ENCODE measurements around the gene SETDB1.

The SETDB1 gene

GRCh38 chr1:150931773-150932172, 5.6 kb downstream of the SETDB1 start:
- no peak for DNase-seq (ENCODE audit: low read depth in 2 of 2)

GRCh38 chr1:150944856-150945255, 18.7 kb downstream of the SETDB1 start:
- no peak for DNase-seq (ENCODE audit: low read depth in 2 of 2)

DNA sequence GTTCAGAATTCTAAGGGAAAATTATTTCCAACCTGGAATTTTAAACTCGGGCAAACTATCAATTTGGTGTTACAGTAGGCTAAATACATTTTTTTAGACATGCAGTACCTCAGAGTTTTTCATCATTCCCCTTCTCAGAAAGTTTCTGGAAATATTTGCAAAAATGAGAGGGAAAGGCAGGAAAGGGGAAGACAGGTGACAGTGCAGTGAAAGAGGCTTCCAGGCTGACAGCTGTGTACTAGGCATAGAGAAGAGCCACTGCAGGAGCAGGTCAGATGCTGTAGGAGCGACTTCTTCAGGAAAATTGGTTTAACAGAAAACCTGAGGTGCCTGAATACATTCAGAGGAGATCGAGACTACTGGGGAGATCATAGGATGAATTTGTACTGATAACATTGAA, 28.5 kb downstream of the SETDB1 start:
- DNase-seq (ENCODE audit: low read depth in 2 of 2) = no peak

DNA sequence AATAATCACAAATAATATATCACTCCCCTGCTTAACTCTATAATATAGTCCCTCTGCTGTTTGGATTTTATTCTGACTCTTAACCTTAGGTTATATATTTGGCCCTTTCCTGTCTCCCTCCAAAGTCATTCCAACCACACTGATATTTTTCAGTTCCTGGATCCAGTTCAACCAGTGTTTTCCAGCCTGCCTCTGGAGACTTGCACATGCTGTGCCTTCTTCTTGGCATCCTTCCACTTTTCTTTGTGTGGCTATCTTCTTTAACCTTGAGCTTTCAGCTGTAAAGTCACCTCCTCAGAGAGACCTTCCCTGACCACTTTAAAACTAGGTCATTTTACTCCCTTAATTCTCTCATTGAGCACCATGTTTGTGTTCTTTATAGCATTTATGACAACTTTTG, 29.1 kb downstream of the SETDB1 start:
- DNase-seq (ENCODE audit: low read depth in 2 of 2) = no peak

DNA sequence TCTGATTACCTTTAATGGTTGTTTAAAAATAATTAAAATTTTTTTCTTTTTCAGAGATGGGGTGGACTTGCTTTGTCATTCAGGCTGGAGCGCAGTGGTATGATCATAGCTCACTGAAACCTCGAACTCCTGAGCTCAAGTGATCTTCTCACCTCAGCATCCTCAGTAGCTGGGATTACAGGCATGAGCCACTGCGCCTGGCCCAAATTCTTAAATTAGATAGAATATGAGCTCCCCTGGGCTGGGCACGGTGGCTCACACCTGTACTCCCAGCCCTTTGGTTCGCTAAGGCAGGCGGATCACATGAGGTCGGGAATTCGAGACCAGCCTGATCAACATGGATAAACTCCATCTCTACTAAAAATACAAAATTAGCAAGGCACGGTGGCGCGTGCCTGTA, 31.5 kb downstream of the SETDB1 start:
- no peak for DNase-seq (ENCODE audit: low read depth in 2 of 2)

- no peak for DNase-seq (ENCODE audit: low read depth in 2 of 2)
Observed at GRCh38 chr1:150960646-150961045, 34.5 kb downstream of the SETDB1 start.

GRCh38 chr1:150961756-150962155, 35.6 kb downstream of the SETDB1 start:
- DNase-seq (ENCODE audit: low read depth in 2 of 2) = no peak

DNA sequence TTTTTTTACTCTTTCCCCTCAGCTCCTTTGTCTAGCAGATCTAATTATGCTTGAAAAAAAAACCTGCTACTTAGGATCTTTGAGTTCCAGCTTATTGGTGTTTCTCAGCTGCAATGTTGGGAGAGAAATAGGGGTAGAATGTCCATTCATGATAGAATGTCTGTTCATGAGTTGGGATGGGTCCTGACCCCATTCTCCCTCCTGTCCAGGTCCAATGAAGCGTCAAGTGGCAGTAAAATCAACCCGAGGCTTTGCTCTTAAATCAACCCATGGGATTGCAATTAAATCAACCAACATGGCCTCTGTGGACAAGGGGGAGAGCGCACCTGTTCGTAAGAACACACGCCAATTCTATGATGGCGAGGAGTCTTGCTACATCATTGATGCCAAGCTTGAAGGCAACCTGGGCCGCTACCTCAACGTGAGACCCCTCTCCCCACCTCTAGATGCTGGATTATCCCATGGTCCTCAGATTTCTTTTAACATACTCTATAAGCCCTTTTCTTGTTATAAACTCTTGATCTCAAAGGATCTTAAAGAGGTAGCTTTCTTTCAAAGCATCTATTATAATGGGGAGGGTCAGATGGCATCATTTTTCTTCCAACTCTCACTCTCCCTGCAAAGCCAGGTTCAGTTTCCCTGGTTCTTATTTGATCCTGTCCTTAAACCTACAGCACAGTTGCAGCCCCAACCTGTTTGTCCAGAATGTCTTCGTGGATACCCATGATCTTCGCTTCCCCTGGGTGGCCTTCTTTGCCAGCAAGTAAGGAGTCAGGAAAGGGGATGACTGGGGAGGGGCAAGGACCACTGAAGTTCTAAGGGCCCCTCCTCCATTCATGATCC, 37.4 kb downstream of the SETDB1 start:
- DNase-seq (ENCODE audit: low read depth in 2 of 2) = no peak

- DNase-seq (ENCODE audit: low read depth in 2 of 2) = no peak
Observed at GRCh38 chr1:150964164-150964489, 38.0 kb downstream of the SETDB1 start.

GRCh38 chr1:150965605-150966004, 39.4 kb downstream of the SETDB1 start:
- no peak for DNase-seq (ENCODE audit: low read depth in 2 of 2)

DNA sequence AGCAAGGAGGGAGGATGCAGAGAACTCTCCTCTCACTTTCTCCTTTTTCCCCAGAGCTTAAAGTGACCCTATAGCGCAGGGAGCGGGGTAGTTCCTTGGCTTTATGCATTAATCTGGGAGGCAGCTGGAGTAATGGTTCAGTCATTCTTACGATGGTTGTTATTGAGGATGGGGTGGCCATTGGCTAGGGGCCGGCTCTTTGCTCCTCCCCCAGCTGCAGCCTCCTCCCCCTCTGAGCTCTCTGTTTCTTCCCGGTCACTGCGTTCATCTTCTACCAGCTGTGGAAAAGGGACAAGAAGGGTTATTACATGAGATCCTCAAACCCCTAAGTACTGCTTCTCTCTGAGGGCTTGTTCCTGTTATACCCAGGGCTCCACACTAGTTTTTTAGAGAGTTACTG, 39.8 kb downstream of the SETDB1 start:
- DNase-seq (ENCODE audit: low read depth in 2 of 2) = no peak

DNA sequence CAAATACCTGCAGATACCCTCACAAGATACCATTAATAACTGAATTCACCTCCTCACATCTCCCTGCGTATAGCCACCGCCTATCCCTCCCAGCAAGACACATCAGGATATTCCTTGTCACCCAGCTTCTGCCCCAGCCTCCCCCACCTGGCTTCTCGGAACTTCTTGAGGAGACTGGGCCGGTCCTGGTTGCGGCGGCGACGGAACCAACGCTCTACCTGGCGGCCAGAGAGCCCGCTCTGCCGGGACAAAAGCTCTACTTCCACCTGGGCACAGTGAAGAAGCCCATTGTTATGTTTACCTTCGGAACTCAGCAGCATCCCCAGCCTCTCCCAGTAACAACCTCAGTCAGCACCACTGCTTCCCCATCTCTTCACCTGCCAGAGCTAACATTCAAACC, 41.8 kb downstream of the SETDB1 start:
- no peak for DNase-seq (ENCODE audit: low read depth in 2 of 2)

- no peak for DNase-seq (ENCODE audit: low read depth in 2 of 2)
Observed at GRCh38 chr1:150968491-150968890, 42.3 kb downstream of the SETDB1 start.

- DNase-seq (ENCODE audit: low read depth in 2 of 2) = no peak
Observed at GRCh38 chr1:150969626-150970025, 43.5 kb downstream of the SETDB1 start.

DNA sequence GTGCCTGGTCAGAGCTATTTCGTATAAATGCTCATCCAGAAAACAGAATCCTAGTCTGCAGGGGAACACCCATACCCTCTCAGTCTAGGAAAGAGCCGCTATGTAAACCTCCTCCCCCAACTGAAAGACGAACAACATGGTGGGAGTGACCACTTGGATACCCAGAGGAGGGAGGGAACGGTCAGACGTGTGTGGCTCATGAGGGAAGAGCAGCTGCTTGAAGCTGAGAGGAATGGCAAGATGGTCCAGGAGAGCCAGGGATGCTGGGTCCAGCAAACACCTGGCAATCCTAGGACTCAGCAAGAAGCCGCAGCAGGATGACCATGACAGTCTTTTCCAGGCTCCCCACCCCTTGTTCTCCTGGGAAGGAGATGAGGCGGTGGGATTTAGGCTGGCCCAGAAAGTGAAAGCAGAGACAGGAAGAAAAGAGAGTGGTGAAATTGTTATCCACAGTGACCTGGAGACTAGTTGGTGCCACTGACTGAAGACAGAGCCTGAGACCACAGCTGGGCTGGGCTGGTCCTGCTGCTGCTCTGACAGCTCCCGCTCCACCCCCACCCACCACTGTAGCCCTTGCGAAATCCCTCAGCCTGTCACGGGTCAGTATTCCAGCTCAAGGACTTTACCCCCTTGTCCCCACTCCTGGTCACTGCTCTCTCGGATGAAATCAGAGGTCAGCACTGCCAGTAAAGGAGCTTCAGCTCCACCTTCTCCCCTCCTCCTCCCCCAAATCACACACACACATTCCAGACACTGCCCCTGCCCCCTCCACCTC, 44.8 kb downstream of the SETDB1 start:
- DNase-seq (ENCODE audit: low read depth in 2 of 2) = no peak

- DNase-seq (ENCODE audit: low read depth in 2 of 2) = no peak
Observed at GRCh38 chr1:150971583-150972416, 45.6 kb downstream of the SETDB1 start.

- DNase-seq (ENCODE audit: low read depth in 2 of 2) = no peak
Observed at GRCh38 chr1:150972417-150972940, 46.3 kb downstream of the SETDB1 start.

DNA sequence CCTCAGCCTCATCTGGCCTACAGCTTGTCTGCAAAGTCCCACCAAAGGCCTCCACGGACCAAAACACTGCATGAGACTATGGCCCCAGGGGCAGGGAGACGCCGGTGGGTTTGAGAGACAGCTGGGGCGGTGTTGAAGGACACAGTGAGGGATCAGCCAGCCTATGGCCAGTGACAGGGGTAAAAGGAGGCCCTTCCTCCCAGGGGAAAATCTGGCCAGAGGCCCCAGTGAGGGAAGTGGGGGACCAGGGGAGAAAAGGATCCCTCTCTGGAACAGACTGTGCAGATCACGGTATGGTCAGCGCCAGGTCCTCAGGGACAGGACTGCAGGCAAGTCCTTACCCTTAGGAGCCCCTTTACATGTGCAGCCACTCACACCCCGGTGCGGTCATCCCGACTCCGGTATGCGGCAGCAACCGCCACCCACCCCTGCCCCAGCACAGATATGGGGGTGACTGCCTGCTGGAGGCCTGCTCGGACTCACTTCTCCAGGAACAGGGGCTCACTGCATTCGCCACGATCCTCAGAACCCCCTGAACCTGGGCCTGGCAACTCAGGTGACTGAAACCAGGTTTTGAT, 47.2 kb downstream of the SETDB1 start:
- DNase-seq (ENCODE audit: low read depth in 2 of 2) = peak in 1 of 2 donors; percentile 4

- peak in 1 of 2 donors; percentile 11 for DNase-seq (ENCODE audit: low read depth in 2 of 2)
Observed at GRCh38 chr1:150973836-150974579, 47.8 kb downstream of the SETDB1 start.

GRCh38 chr1:150974580-150975478, 48.7 kb downstream of the SETDB1 start, which contains the start of gene CERS2:
Gene CERS2, minus strand, starts transcription at chr1:150974835. Its CDS starts 5,745 bp downstream, at chr1:150969090.
- DNase-seq (ENCODE audit: low read depth in 2 of 2) = peak; percentile 52 to 66
